GM13977 (cell line): Measurements from ENCODE around the gene RTP3.
"Not testable (repeated sequence)": the region's sequence is repeated elsewhere in the genome, so short reads cannot be mapped to it uniquely, and the experiment has no call there.

Experiments used
- DNase-seq: peaks from one replicate; pipeline ENCODE4 v3.0.0; 2012; ENCODE audit warnings: low spot score
- in situ Hi-C: fragments of 300-500 bp; cut with MboI; formaldehyde crosslinking; loops from one replicate; pipeline ENCODE4 v1.12.0; 2022; ENCODE audit warnings: low sequenced_read_pairs, low pct_unique_long_range_greater_than_20kb, mixed read lengths, inconsistent platforms; ENCODE audit not compliant: unreplicated experiment
- TF ChIP-seq, protein P1 (sequence below): IDR thresholded peaks from 2 replicates; pipeline ENCODE4 v1.5.1; 2012; ENCODE audit warnings: mild to moderate bottlenecking, control low read depth; ENCODE audit not compliant: insufficient read depth; ENCODE audit errors: extremely low read depth, missing control alignments

Gene RTP3

DNA sequence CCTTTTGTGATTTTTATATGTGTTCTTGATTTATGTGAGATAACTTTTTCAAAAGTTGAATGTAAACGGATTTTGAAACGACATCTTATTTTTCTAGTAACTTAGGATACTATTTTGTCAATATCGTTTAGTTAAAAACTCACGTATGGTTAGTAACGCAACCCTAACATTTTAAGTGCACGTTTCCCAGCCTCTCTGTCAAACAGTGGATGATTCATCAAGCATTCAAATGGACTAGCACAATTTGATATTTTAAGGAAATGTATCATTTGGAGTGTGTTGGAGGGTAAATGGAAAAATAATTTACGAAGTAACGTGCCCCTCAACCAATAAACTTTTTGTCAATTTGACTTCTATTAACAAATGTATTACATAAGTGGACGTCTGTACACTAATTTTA lies 23.3 kb downstream of the RTP3 start:
- in situ Hi-C loops = no loop called here
- DNase-seq = no peak
- TF ChIP-seq, protein P1, sequence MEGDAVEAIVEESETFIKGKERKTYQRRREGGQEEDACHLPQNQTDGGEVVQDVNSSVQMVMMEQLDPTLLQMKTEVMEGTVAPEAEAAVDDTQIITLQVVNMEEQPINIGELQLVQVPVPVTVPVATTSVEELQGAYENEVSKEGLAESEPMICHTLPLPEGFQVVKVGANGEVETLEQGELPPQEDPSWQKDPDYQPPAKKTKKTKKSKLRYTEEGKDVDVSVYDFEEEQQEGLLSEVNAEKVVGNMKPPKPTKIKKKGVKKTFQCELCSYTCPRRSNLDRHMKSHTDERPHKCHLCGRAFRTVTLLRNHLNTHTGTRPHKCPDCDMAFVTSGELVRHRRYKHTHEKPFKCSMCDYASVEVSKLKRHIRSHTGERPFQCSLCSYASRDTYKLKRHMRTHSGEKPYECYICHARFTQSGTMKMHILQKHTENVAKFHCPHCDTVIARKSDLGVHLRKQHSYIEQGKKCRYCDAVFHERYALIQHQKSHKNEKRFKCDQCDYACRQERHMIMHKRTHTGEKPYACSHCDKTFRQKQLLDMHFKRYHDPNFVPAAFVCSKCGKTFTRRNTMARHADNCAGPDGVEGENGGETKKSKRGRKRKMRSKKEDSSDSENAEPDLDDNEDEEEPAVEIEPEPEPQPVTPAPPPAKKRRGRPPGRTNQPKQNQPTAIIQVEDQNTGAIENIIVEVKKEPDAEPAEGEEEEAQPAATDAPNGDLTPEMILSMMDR = no peak

DNA sequence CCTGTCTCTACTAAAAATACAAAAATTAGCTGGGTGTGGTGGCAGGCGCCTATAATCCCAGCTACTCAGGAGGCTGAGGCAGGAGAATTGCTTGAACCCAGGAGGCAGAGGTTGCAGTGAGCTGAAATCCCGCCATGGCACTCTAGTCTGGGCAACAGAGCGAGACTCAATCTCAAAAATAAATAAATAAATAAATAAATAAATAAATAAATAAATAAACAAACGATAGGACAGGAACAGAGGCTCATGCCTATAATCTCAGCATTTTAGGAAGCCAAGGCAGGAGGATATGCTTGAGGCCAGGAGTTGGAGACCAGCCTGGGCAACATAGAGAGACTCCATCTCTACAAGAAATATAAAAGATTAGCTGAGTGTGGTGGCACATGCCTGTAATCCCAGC lies 24.4 kb downstream of the RTP3 start:
- in situ Hi-C loops, DNase-seq: not testable (repeated sequence)

DNA sequence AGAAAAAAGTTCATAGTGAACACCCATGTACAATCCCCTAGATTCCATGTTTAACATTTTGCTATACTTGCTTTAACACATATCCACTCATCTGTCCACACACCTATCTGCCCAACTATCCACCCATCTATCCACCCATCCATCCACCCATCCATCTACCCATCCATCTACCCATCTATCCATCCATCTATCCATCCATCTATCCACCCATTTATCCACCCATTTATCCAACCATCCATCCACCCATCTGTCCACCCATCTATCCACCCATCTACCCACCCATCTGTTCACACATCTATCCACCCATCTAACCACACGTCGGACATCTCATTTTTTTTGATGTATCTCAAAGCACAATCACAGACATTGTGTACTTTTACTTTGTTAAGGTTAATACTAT lies 25.8 kb downstream of the RTP3 start:
- no peak for DNase-seq
- in situ Hi-C loops = no loop called here
- TF ChIP-seq, protein P1 = no peak

DNA sequence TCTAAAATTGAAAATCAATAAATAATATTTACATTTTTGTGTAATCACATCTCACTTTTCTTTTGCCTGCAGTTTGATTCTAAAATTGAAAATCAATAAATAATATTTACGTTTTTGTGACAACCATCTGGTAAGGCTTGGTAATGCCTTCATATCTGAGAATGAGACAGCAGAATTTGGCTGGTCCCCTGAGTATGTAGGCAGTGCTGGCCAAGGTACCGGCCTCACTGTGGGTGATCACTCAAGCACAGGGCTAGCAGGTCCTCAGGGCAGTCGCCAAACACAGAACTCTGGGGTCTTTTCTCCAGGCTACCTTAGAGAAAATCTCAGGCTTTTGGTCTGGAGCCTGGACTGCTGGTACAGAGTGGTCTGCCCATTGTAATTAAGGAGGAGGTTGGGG lies 26.2 kb downstream of the RTP3 start:
- in situ Hi-C loops = no loop called here
- DNase-seq = no peak
- TF ChIP-seq, protein P1 = no peak

DNA sequence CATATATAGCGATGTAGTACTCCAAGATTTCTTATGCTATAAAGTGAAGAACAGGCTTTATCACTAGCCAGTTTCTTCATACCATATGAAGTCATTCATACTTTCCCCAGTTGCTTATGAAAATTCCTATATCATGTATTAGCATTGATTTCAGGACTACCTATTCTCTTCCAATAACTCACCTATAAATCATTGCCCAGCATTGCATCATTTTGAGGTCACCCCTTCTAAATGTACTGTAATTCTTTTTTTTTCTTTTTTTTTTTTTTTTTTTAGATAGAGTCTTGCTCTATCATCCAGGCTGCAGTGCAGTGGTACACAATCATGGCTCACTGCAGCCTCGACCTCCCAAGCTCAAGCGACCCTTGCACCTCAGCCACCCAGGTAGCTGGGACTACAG lies 27.1 kb downstream of the RTP3 start:
- TF ChIP-seq, protein P1 = no peak
- in situ Hi-C loops = no loop called here
- no peak for DNase-seq

DNA sequence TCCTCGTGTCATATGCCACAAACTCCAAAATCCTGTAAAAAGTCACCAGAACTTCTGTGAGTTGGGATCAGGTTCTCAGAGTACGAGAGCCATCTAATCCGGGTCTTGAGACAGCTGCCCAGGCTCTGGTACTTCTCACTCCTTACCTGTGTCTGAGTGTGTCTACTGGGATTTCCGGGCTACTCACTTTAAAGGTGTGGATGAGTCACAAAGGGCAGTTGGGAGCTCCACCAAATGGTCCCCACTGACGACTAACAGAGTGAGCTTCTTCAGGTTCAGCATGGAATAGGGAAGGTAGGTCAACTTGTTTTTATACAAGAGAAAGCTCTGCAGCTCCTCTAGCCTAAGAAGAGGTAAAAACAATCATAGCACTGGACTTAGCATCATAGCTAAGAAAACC lies 29.5 kb downstream of the RTP3 start:
- TF ChIP-seq, protein P1 = no peak
- in situ Hi-C loops = no loop called here
- no peak for DNase-seq

DNA sequence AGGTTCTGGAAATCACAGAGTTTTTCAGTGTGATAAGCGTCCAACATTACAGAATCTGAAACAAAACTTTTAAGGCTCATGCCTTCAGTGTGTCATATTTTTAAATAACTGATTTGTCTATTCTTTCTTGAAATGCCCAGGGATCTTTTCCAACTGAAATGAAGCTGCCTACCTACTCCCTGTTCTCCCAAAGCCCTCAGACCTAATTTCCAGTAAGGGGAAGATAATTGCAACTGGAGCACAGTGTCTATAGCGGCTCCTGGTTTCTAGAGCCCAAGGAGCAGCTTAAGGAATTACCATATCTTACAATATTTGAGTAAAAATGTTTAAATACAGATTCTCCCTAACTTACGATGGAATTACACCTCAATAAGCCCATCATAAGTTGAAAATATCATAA lies 35.3 kb downstream of the RTP3 start:
- in situ Hi-C loops = no loop called here
- no peak for DNase-seq
- TF ChIP-seq, protein P1 = no peak
